H1 (cell line): ENCODE results near the gene SFRP2. TPM values are rescaled to one million over a fixed set of nuclear protein-coding genes. Genes with fewer than 3 reads are reported as not detected.

Experiments
- CTCF ChIA-PET: fragments of 300-600 bp; sonication (Branson Sonifier 250); formaldehyde crosslinking; loops from one replicate; lab custom pipeline; 2021; ENCODE audit not compliant: partially characterized antibody; lab: Charles Lee
- POLR2A ChIA-PET: fragments of 300-600 bp; sonication (Branson Sonifier 250); formaldehyde crosslinking; loops from one replicate; lab custom pipeline; 2021; ENCODE audit warnings: inconsistent platforms; ENCODE audit not compliant: partially characterized antibody; lab: Charles Lee
- DNase-seq, 2 experiments: peaks; one replicate each; pipeline versions ENCODE4 v3.0.0 to v3.0.0-alpha.2; 2010 to 2022; ENCODE audit warnings: low spot score in 2 of 2, low read depth in 1 of 2, mixed read lengths in 1 of 2
- FAIRE-seq: peaks from 2 replicates; lab custom pipeline; 2011; peaks lifted over from hg19 to GRCh38; lab: Jason Lieb, UNC
- H2AFZ ChIP-seq: 2 replicates; pipeline ENCODE4 v1.8.1; 2012; ENCODE audit warnings: low read length, inconsistent platforms
- H2AK5ac ChIP-seq: 2 replicates; pipeline ENCODE4 v1.6.1; 2013; ENCODE audit warnings: low read depth, low read length
- H2BK120ac ChIP-seq: replicated peaks from 2 replicates; pipeline ENCODE3; 2013; ENCODE audit warnings: low read depth, low read length, inconsistent platforms
- H2BK12ac ChIP-seq: 2 replicates; pipeline ENCODE4 v1.6.1; 2013; ENCODE audit warnings: low read depth, low read length
- H2BK15ac ChIP-seq: 2 replicates; pipeline ENCODE4 v1.6.1; 2013; ENCODE audit warnings: low read length
- H2BK20ac ChIP-seq: 2 replicates; pipeline ENCODE4 v1.6.1; 2013; ENCODE audit warnings: low read length
- H2BK5ac ChIP-seq: 2 replicates; pipeline ENCODE4 v1.6.1; 2013; ENCODE audit warnings: low read depth, low read length
- H3K14ac ChIP-seq: 2 replicates; pipeline ENCODE4 v1.6.1; 2013; ENCODE audit warnings: inconsistent platforms; ENCODE audit not compliant: insufficient read length
- H3K18ac ChIP-seq: 2 replicates; pipeline ENCODE4 v1.6.1; 2013; ENCODE audit warnings: low read length; ENCODE audit errors: extremely low read depth
- H3K23ac ChIP-seq: 2 replicates; pipeline ENCODE4 v1.6.1; 2013; ENCODE audit warnings: inconsistent platforms; ENCODE audit not compliant: insufficient read length
- H3K23me2 ChIP-seq: 2 replicates; pipeline ENCODE4 v1.6.1; 2013; ENCODE audit warnings: low read depth, low read length
- H3K27ac ChIP-seq: 2 replicates; pipeline ENCODE4 v1.6.1; 2011; ENCODE audit warnings: low read depth, low read length, inconsistent platforms
- H3K27me3 ChIP-seq, 4 experiments: replicated peaks in 1 of 4; 1 replicate in 1 of 4; 2 replicates in 3 of 4; pipeline versions ENCODE4 v1.6.1 to v1.8.1; 2011 to 2013; ENCODE audit warnings: low read length in 3 of 4, mild to moderate bottlenecking in 3 of 4, inconsistent platforms in 2 of 4, mixed read lengths in 2 of 4, moderate library complexity in 1 of 4; ENCODE audit not compliant: control insufficient read depth in 3 of 4, insufficient read depth in 3 of 4; ENCODE audit errors: extremely low read depth in 1 of 4
- H3K36me3 ChIP-seq, 4 experiments: 2 replicates each; pipeline versions ENCODE4 v1.6.1 to v1.8.1; 2011 to 2013; ENCODE audit warnings: mild to moderate bottlenecking in 4 of 4, low read length in 3 of 4, moderate library complexity in 2 of 4, control low read depth in 1 of 4, inconsistent platforms in 1 of 4; ENCODE audit not compliant: insufficient read depth in 4 of 4, control insufficient read depth in 2 of 4
- H3K4ac ChIP-seq: replicated peaks from 2 replicates; pipeline ENCODE3; 2013; ENCODE audit warnings: low read length, low read depth, mixed read lengths, inconsistent platforms; ENCODE audit not compliant: insufficient read length
- H3K4me1 ChIP-seq, 4 experiments: replicated peaks in 1 of 4; 1 replicate in 1 of 4; 2 replicates in 3 of 4; pipeline versions ENCODE4 v1.6.1 to v1.8.1; 2011 to 2013; ENCODE audit warnings: low read length in 3 of 4, inconsistent platforms in 2 of 4, mixed read lengths in 1 of 4; ENCODE audit not compliant: insufficient read depth in 4 of 4, control insufficient read depth in 3 of 4
- H3K4me2 ChIP-seq, 2 experiments: 2 replicates each; pipeline versions ENCODE4 v1.6.1 to v1.8.1; 2011 to 2013; ENCODE audit warnings: low read depth in 2 of 2, low read length in 2 of 2, control low read depth in 1 of 2, inconsistent platforms in 1 of 2, mild to moderate bottlenecking in 1 of 2; ENCODE audit not compliant: insufficient read depth in 1 of 2
- H3K4me3 ChIP-seq, 4 experiments: fragments of 200-600, 300-600 bp in 1 of 4; sonication (generic), shearing (Covaris generic), sonication (Bioruptor Twin) in 1 of 4; 2 replicates each; pipeline versions ENCODE4 v1.5.1 to v1.8.1; 2011 to 2016; ENCODE audit warnings: low read length in 4 of 4, low read depth in 3 of 4, control low read depth in 2 of 4, inconsistent platforms in 2 of 4, mild to moderate bottlenecking in 2 of 4, mixed read lengths in 1 of 4, moderate library complexity in 1 of 4; ENCODE audit not compliant: insufficient read depth in 2 of 4; ENCODE audit errors: extremely low read depth in 1 of 4
- H3K56ac ChIP-seq: replicated peaks from 2 replicates; pipeline ENCODE3; 2013; ENCODE audit warnings: low read depth, mild to moderate bottlenecking, mixed read lengths, low read length, inconsistent platforms; ENCODE audit not compliant: insufficient read length
- H3K79me1 ChIP-seq: 2 replicates; pipeline ENCODE4 v1.6.1; 2013; ENCODE audit warnings: low read depth, low read length, control low read depth
- H3K79me2 ChIP-seq, 2 experiments: 2 replicates each; pipeline versions ENCODE4 v1.6.1 to v1.8.1; 2012 to 2013; ENCODE audit warnings: low read length in 2 of 2, mild to moderate bottlenecking in 2 of 2, inconsistent platforms in 1 of 2; ENCODE audit not compliant: insufficient read depth in 2 of 2, control insufficient read depth in 1 of 2
- H3K9ac ChIP-seq, 4 experiments: replicated peaks in 1 of 4; 1 replicate in 1 of 4; 2 replicates in 3 of 4; pipeline versions ENCODE4 v1.6.1 to v1.8.1; 2011 to 2013; ENCODE audit warnings: low read depth in 3 of 4, low read length in 3 of 4, control low read depth in 2 of 4, mild to moderate bottlenecking in 2 of 4, moderate library complexity in 2 of 4, inconsistent platforms in 1 of 4; ENCODE audit errors: extremely low read depth in 1 of 4
- H3K9me3 ChIP-seq, 2 experiments: 2 replicates each; pipeline versions ENCODE4 v1.6.1 to v1.8.1; 2012 to 2013; ENCODE audit warnings: mild to moderate bottlenecking in 2 of 2, moderate library complexity in 2 of 2, control low read depth in 1 of 2, inconsistent platforms in 1 of 2, low read depth in 1 of 2, low read length in 1 of 2, mixed read lengths in 1 of 2; ENCODE audit not compliant: insufficient read depth in 2 of 2
- H4K20me1 ChIP-seq, 2 experiments: replicated peaks in 1 of 2; 2 replicates each; pipeline versions ENCODE3 to v1.8.1; 2011 to 2013; ENCODE audit warnings: inconsistent platforms in 2 of 2, low read length in 2 of 2, mild to moderate bottlenecking in 1 of 2; ENCODE audit not compliant: insufficient read depth in 2 of 2, control insufficient read depth in 1 of 2
- H4K5ac ChIP-seq: 2 replicates; pipeline ENCODE4 v1.6.1; 2013; ENCODE audit warnings: low read length, low read depth, mixed read lengths, inconsistent platforms; ENCODE audit not compliant: insufficient read length
- H4K8ac ChIP-seq: 2 replicates; pipeline ENCODE4 v1.8.0; 2013; ENCODE audit warnings: mild to moderate bottlenecking, moderate library complexity, low read length, inconsistent platforms; ENCODE audit not compliant: insufficient read depth; ENCODE audit errors: extremely low read depth
- H4K91ac ChIP-seq: replicated peaks from 2 replicates; pipeline ENCODE3; 2013; ENCODE audit warnings: low read length, mixed read lengths, inconsistent platforms; ENCODE audit not compliant: insufficient read length
- CTBP2 ChIP-seq: IDR thresholded peaks from 2 replicates; pipeline ENCODE4 v1.7.0; 2011; ENCODE audit warnings: borderline replicate concordance, mild to moderate bottlenecking, moderate library complexity, mixed read lengths, low read length; ENCODE audit not compliant: insufficient read depth, insufficient read length
- EZH2 ChIP-seq: fragments of 200-600 bp; sonication (generic); IDR thresholded peaks from 2 replicates; pipeline ENCODE4 v1.7.1; 2012; ENCODE audit warnings: low read depth, mild to moderate bottlenecking, moderate library complexity, low read length, inconsistent platforms; ENCODE audit not compliant: severe bottlenecking
- GABPA ChIP-seq: IDR thresholded peaks from 2 replicates; pipeline ENCODE4 v1.6.1; 2011; ENCODE audit warnings: mild to moderate bottlenecking, low read length, moderate library complexity, borderline replicate concordance; ENCODE audit not compliant: insufficient read depth
- KDM5A ChIP-seq: fragments of 200-600 bp; IDR thresholded peaks from 2 replicates; pipeline ENCODE4 v1.7.1; 2012; ENCODE audit warnings: mild to moderate bottlenecking, low read length, inconsistent platforms, mixed read lengths
- POU5F1 ChIP-seq: IDR thresholded peaks from 2 replicates; pipeline ENCODE4 v1.6.1; 2011; ENCODE audit warnings: low read depth, mild to moderate bottlenecking, low read length, moderate library complexity
- RBBP5 ChIP-seq: IDR thresholded peaks from 2 replicates; pipeline ENCODE4 v1.7.1; 2012; ENCODE audit warnings: low read depth, mild to moderate bottlenecking, inconsistent platforms, low read length, moderate library complexity, borderline replicate concordance
- SP2 ChIP-seq: IDR thresholded peaks from 2 replicates; pipeline ENCODE4 v1.6.1; 2012; ENCODE audit warnings: mild to moderate bottlenecking, low read length, inconsistent platforms
- TAF1 ChIP-seq: IDR thresholded peaks from 2 replicates; pipeline ENCODE4 v1.6.1; 2011; ENCODE audit warnings: mild to moderate bottlenecking, low read depth, low read length
- ZNF274 ChIP-seq: IDR thresholded peaks from 2 replicates; pipeline ENCODE4 v1.7.0; 2012; ENCODE audit warnings: low read length, borderline replicate concordance; ENCODE audit errors: extremely low read depth
- polyA plus RNA-seq, 7 experiments: library from polyadenylated mRNA; depleted of rRNA in 3 of 7; stranded (reverse) in 5 of 7; unstranded in 2 of 7; fragments of >200 nt in 5 of 7; fragments of 200-250 nt in 2 of 7; gene quantifications; 1 replicate in 5 of 7; 2 replicates in 1 of 7; 4 replicates in 1 of 7; pipeline versions ENCODE4 v1.2.1 to v1.2.3, GENCODE V29; 2011 to 2013; ENCODE audit warnings: missing spikeins in 2 of 7, mixed read lengths in 2 of 7
- total RNA-seq: library from RNA; stranded (reverse); fragmentation: NEBNext Ultra II Directional; extraction: Animal tissue kit (Norgen Biotek cat#: 25700); gene quantifications from 2 replicates; pipeline ENCODE4 v1.2.1, GENCODE V29; 2021

Gene SFRP2
- total and polyA plus RNA-seq, 2 of the 8 experiments (the other 6 are each of a cell fraction or from before 2014, with no cell fraction given) = 108 to 342 TPM

DNA sequence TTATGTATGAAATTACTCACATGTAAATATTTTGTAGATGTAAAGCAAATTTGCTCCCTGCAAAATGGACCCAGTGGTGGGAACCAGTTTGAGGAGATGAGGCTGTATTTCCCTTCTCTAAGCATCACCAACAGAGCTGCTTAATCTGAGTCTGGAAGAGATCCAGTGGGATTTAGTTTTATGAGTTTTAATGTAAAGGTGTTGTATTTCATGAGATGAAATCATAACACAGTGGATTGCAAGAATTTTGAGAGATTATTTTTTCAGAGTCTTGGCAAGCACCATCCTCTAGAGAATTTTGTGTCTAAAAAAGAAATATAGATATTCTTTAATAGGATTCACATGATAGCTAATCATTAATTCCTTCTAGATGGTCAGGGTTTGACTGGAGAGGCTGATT, 35.6 kb upstream of the SFRP2 start:
- Histone ChIP-seq H3K4me3 (no peak overlapping the region), H2AK5ac (no peak overlapping the region), H2BK15ac (no peak overlapping the region), H3K9ac (no peak overlapping the region), H3K9me3 (no peaks in the 10 kb centered on the region), H3K79me1 (no peaks in the 10 kb centered on the region), H3K4ac (no peak overlapping the region), H3K27ac (no peak overlapping the region), H3K27me3 (no peaks in the 10 kb centered on the region), H4K91ac (no peak overlapping the region), H3K4me1 (peaks cover 0 to 2% (median 0%) of the 10 kb centered on the region in 4 experiments; a peak in 1 of 7 replicates), H2BK120ac (no peak overlapping the region), H2BK5ac (no peak overlapping the region), H4K8ac (no peak overlapping the region), H2BK12ac (no peak overlapping the region), H3K56ac (no peak overlapping the region), H3K4me2 (no peak overlapping the region), H3K14ac (no peak overlapping the region), H3K18ac (no peak overlapping the region), H3K36me3 (no peaks in the 10 kb centered on the region), H3K23ac (no peak overlapping the region), H3K23me2 (no peaks in the 10 kb centered on the region), H2AFZ (no peak overlapping the region), H3K79me2 (no peaks in the 10 kb centered on the region), H2BK20ac (no peak overlapping the region), H4K20me1 (no peaks in the 10 kb centered on the region), H4K5ac (no peak overlapping the region)
- ChIA-PET POLR2A (no interaction called here), CTCF (no interaction called here)
- FAIRE-seq = no peak
- no peak for DNase-seq
- TF ChIP-seq TAF1 (no peak), ZNF274 (no peak), EZH2 (no peak), POU5F1 (no peak), RBBP5 (no peak), GABPA (no peak), KDM5A (no peak), CTBP2 (no peak), SP2 (no peak)
